H9 (cell line): ENCODE data around the gene AKAP7. TPM values are rescaled to one million over a fixed set of nuclear protein-coding genes. Genes with fewer than 3 reads are reported as not detected.

Experiments used
- DNase-seq: peaks from one replicate; pipeline ENCODE4 v3.0.0-alpha.2; 2017
- H2AFZ ChIP-seq: one replicate; pipeline ENCODE4 v1.6.1; 2013; ENCODE audit warnings: mild to moderate bottlenecking, low read length, control low read depth, moderate library complexity
- H2AK5ac ChIP-seq: 2 replicates; pipeline ENCODE4 v1.6.1; 2013; ENCODE audit warnings: low read length, control low read depth, mixed read lengths; ENCODE audit not compliant: insufficient read length
- H2BK120ac ChIP-seq: one replicate; pipeline ENCODE4 v1.6.1; 2013; ENCODE audit warnings: low read depth, mild to moderate bottlenecking, low read length, control low read depth, inconsistent platforms; ENCODE audit not compliant: poor library complexity, severe bottlenecking
- H2BK12ac ChIP-seq: 2 replicates; pipeline ENCODE4 v1.6.1; 2013; ENCODE audit warnings: low read length, control low read depth, mixed read lengths, low read depth; ENCODE audit not compliant: insufficient read length
- H2BK15ac ChIP-seq: 2 replicates; pipeline ENCODE4 v1.6.1; 2013; ENCODE audit warnings: low read depth, low read length, control low read depth
- H2BK20ac ChIP-seq: one replicate; pipeline ENCODE4 v1.6.1; 2013; ENCODE audit warnings: low read depth, mild to moderate bottlenecking, low read length, control low read depth, inconsistent platforms; ENCODE audit not compliant: poor library complexity, severe bottlenecking
- H2BK5ac ChIP-seq: 2 replicates; pipeline ENCODE4 v1.6.1; 2013; ENCODE audit warnings: low read length, control low read depth, mixed read lengths; ENCODE audit not compliant: insufficient read length
- H3K14ac ChIP-seq: 2 replicates; pipeline ENCODE4 v1.6.1; 2013; ENCODE audit warnings: low read length, control low read depth; ENCODE audit not compliant: insufficient read depth
- H3K18ac ChIP-seq: 2 replicates; pipeline ENCODE4 v1.6.1; 2013; ENCODE audit warnings: low read depth, mild to moderate bottlenecking, mixed read lengths, low read length, control low read depth; ENCODE audit not compliant: insufficient read length
- H3K23ac ChIP-seq: 2 replicates; pipeline ENCODE4 v1.6.1; 2013; ENCODE audit warnings: low read length, control low read depth, mixed read lengths, low read depth; ENCODE audit not compliant: insufficient read length
- H3K23me2 ChIP-seq: 2 replicates; pipeline ENCODE4 v1.6.1; 2013; ENCODE audit warnings: low read depth, mild to moderate bottlenecking, mixed read lengths, low read length, control low read depth; ENCODE audit not compliant: insufficient read length, poor library complexity, severe bottlenecking
- H3K27ac ChIP-seq: 2 replicates; pipeline ENCODE4 v1.5.1; 2013; ENCODE audit warnings: low read length, control low read depth, mixed read lengths, low read depth; ENCODE audit not compliant: insufficient read length
- H3K27me3 ChIP-seq: 2 replicates; pipeline ENCODE4 v1.6.1; 2013; ENCODE audit warnings: low read length, control low read depth, inconsistent platforms; ENCODE audit not compliant: insufficient read depth
- H3K4ac ChIP-seq: 2 replicates; pipeline ENCODE4 v1.6.1; 2013; ENCODE audit warnings: low read depth, mild to moderate bottlenecking, control low read depth, inconsistent platforms, low read length, moderate library complexity
- H3K4me1 ChIP-seq: 2 replicates; pipeline ENCODE4 v1.6.1; 2013; ENCODE audit warnings: low read length, control low read depth, inconsistent platforms; ENCODE audit not compliant: insufficient read depth
- H3K4me2 ChIP-seq: 2 replicates; pipeline ENCODE4 v1.6.1; 2013; ENCODE audit warnings: low read length, control low read depth, mixed read lengths; ENCODE audit not compliant: insufficient read length, insufficient read depth
- H3K56ac ChIP-seq: 2 replicates; pipeline ENCODE4 v1.6.1; 2013; ENCODE audit warnings: low read depth, mild to moderate bottlenecking, mixed read lengths, low read length, control low read depth; ENCODE audit not compliant: insufficient read length
- H3K79me1 ChIP-seq: 2 replicates; pipeline ENCODE4 v1.6.1; 2013; ENCODE audit warnings: low read depth, mild to moderate bottlenecking, moderate library complexity, low read length, control low read depth, inconsistent platforms; ENCODE audit not compliant: insufficient read depth, poor library complexity, severe bottlenecking
- H3K79me2 ChIP-seq: 2 replicates; pipeline ENCODE4 v1.6.1; 2013; ENCODE audit warnings: low read length, control low read depth, inconsistent platforms; ENCODE audit not compliant: insufficient read depth
- H3K9ac ChIP-seq: 2 replicates; pipeline ENCODE4 v1.6.1; 2013; ENCODE audit warnings: low read length, control low read depth, mixed read lengths; ENCODE audit not compliant: insufficient read length; ENCODE audit errors: extremely low read depth
- H3K9me3 ChIP-seq: one replicate; pipeline ENCODE4 v1.6.1; 2013; ENCODE audit warnings: low read depth, low read length, inconsistent platforms; ENCODE audit not compliant: control insufficient read depth
- H3T11ph ChIP-seq: one replicate; pipeline ENCODE4 v1.6.1; 2013; ENCODE audit warnings: mild to moderate bottlenecking, low read length, control low read depth, inconsistent platforms
- H4K20me1 ChIP-seq: one replicate; pipeline ENCODE4 v1.6.1; 2013; ENCODE audit not compliant: control insufficient read depth, insufficient read length, insufficient read depth
- H4K5ac ChIP-seq: 2 replicates; pipeline ENCODE4 v1.6.1; 2013; ENCODE audit warnings: low read depth, mild to moderate bottlenecking, mixed read lengths, low read length, control low read depth; ENCODE audit not compliant: insufficient read length
- H4K8ac ChIP-seq: replicated peaks from 2 replicates; pipeline ENCODE4 v1.6.1; 2013; ENCODE audit warnings: low read length, control low read depth, mixed read lengths, low read depth; ENCODE audit not compliant: insufficient read length
- H4K91ac ChIP-seq: 2 replicates; pipeline ENCODE4 v1.6.1; 2013; ENCODE audit warnings: low read depth, mild to moderate bottlenecking, moderate library complexity, mixed read lengths, low read length, control low read depth; ENCODE audit not compliant: insufficient read length
- H3K27ac Mint-ChIP-seq, 3 experiments: 2 replicates in 2 of 3; 3 replicates in 1 of 3; pipeline ENCODE4 v1.8.0; 2020 to 2021; ENCODE audit warnings: mixed read lengths in 3 of 3, mild to moderate bottlenecking in 1 of 3, moderate library complexity in 1 of 3
- H3K27me3 Mint-ChIP-seq: 2 replicates; pipeline ENCODE4 v1.8.0; 2021; ENCODE audit warnings: low read depth, mild to moderate bottlenecking, moderate library complexity, mixed read lengths
- H3K36me3 Mint-ChIP-seq, 3 experiments: 2 replicates in 2 of 3; 3 replicates in 1 of 3; pipeline ENCODE4 v1.8.0; 2020 to 2021; ENCODE audit warnings: low read depth in 3 of 3, mixed read lengths in 3 of 3; ENCODE audit not compliant: insufficient read depth in 1 of 3
- H3K4me1 Mint-ChIP-seq, 2 experiments: 2 replicates each; pipeline ENCODE4 v1.8.0; 2020; ENCODE audit warnings: mixed read lengths in 2 of 2
- H3K4me3 Mint-ChIP-seq, 2 experiments: 2 replicates in 1 of 2; 3 replicates in 1 of 2; pipeline ENCODE4 v1.8.0; 2020 to 2021; ENCODE audit warnings: mild to moderate bottlenecking in 2 of 2, mixed read lengths in 2 of 2, moderate library complexity in 1 of 2
- H3K9me3 Mint-ChIP-seq, 2 experiments: 2 replicates in 1 of 2; 3 replicates in 1 of 2; pipeline ENCODE4 v1.8.0; 2020; ENCODE audit warnings: mild to moderate bottlenecking in 2 of 2, mixed read lengths in 2 of 2, moderate library complexity in 1 of 2
- WGBS: extraction: QIAGEN DNeasy Blood & Tissue Kit; methylation state at CpG from one replicate; pipeline ENCODE4 v1.1.7; 2013; ENCODE audit warnings: missing lambda C conversion rate, low lambda C conversion rate, mixed read lengths; ENCODE audit not compliant: insufficient read length; ENCODE audit errors: extremely low coverage; 5-methylcytosine and 5-hydroxymethylcytosine counted together
- total RNA-seq: library from RNA; stranded (reverse); gene quantifications from 2 replicates; pipeline ENCODE4 v1.2.1, GENCODE V29; 2021
- TF ChIP-seq, protein P1 (sequence below): fragments of 200-600 bp; sonication (generic); conservative IDR thresholded peaks from 3 replicates; pipeline ENCODE4 v1.8.0; 2021; ENCODE audit warnings: antibody characterized with exemption, mild to moderate bottlenecking

AKAP7 gene
- total RNA-seq, 1 experiment from 2014 or later = 9.8 TPM

DNA sequence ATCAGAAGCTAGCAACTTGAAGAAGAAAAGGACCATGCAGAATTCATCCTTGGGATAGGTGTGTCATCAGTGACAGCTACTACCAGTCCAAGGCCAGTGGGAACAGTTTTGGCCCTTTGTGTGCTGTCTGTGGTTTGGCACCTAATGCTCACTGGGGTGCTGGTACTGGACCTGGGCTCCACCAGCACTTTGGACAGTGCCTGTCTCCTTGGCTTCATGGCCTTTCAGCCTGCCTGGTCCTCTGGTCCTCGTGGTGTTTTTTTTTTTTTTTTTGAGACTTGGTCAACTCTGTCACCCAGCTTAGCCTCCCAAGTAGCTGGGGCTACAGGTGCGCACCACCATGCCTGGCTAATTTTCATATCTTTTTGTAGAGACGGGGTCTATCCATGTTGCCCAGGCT is 56.3 kb downstream of the AKAP7 start:
- Histone ChIP-seq H2BK20ac (no peak overlapping the region), H3K18ac (no peak overlapping the region), H3K27ac (no peak overlapping the region), H2AFZ (no peak overlapping the region), H3K9ac (no peak overlapping the region), H3K56ac (no peak overlapping the region), H3T11ph (no peak overlapping the region), H3K79me1 (no peaks in the 10 kb centered on the region), H4K91ac (no peak overlapping the region), H4K5ac (no peak overlapping the region), H3K79me2 (no peaks in the 10 kb centered on the region), H2BK15ac (no peak overlapping the region), H3K4me1 (no peaks in the 10 kb centered on the region), H2BK5ac (no peak overlapping the region), H3K23ac (no peak overlapping the region), H2BK120ac (no peak overlapping the region), H3K14ac (no peak overlapping the region), H3K9me3 (no peaks in the 10 kb centered on the region), H3K4ac (no peak overlapping the region), H3K23me2 (no peaks in the 10 kb centered on the region), H2AK5ac (no peak overlapping the region), H2BK12ac (no peak overlapping the region), H3K27me3 (no peaks in the 10 kb centered on the region), H4K8ac (no peak overlapping the region), H3K4me2 (no peak overlapping the region), H4K20me1 (no peaks in the 10 kb centered on the region)
- peaks cover 12 to 20% of the 10 kb centered on the region in 2 experiments for H3K9me3 Mint-ChIP-seq
- peaks cover 16 to 27% (median 22%) of the 10 kb centered on the region in 3 experiments for H3K36me3 Mint-ChIP-seq
- DNase-seq = no peak
- peaks cover 0 to 2% of the 10 kb centered on the region in 2 experiments; a peak in 1 of 4 replicates for H3K4me1 Mint-ChIP-seq
- no peak overlapping the region for H3K4me3 Mint-ChIP-seq
- TF ChIP-seq, protein P1, sequence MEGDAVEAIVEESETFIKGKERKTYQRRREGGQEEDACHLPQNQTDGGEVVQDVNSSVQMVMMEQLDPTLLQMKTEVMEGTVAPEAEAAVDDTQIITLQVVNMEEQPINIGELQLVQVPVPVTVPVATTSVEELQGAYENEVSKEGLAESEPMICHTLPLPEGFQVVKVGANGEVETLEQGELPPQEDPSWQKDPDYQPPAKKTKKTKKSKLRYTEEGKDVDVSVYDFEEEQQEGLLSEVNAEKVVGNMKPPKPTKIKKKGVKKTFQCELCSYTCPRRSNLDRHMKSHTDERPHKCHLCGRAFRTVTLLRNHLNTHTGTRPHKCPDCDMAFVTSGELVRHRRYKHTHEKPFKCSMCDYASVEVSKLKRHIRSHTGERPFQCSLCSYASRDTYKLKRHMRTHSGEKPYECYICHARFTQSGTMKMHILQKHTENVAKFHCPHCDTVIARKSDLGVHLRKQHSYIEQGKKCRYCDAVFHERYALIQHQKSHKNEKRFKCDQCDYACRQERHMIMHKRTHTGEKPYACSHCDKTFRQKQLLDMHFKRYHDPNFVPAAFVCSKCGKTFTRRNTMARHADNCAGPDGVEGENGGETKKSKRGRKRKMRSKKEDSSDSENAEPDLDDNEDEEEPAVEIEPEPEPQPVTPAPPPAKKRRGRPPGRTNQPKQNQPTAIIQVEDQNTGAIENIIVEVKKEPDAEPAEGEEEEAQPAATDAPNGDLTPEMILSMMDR = no peak
- no peaks in the 10 kb centered on the region for H3K27me3 Mint-ChIP-seq
- no CpG with 5 or more reads among the region's 3 CpGs for WGBS
- no peak overlapping the region for H3K27ac Mint-ChIP-seq
